ENCODE data around the gene ANGPT4.
"Not testable (repeated sequence)": the region's sequence is repeated elsewhere in the genome, so short reads cannot be mapped to it uniquely, and the experiment has no call there.

ANGPT4 gene

DNA sequence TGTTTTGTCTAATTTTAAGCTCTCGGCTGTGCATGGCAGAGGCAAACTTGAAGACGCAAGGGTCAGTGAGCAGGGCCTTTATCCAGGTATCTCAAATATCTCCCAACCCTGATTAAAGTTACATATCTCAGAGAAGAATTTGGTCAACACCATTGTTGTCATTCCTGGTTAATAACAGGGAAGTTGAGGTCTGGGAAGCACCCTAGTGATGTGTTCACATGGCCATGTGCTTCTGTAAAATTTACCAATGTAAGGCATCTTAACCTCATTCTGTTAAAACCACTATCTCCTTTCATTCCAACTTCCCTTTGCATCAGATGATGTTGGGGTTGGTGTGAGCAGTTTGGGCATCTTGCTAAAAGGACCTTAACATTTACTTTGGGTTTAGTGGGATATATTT is 86.6 kb downstream of the ANGPT4 start:
- no peak overlapping the region for H3K4me3 ChIP-seq (ENCODE audit: low read depth, low read length)
- DNase-seq (ENCODE audit: low read depth) = no peak
- TF ChIP-seq MAX (IDR thresholded peaks at IDR 0.05; ENCODE audit: low read depth, low read length) (no peak), POLR2A (IDR thresholded peaks at IDR 0.05; ENCODE audit: extremely low read depth, insufficient read length) (no peak), CTCF (IDR thresholded peaks at IDR 0.05; ENCODE audit: low read depth, low read length) (no peak), MYC (IDR thresholded peaks at IDR 0.05; ENCODE audit: low read depth, low read length) (no peak)

DNA sequence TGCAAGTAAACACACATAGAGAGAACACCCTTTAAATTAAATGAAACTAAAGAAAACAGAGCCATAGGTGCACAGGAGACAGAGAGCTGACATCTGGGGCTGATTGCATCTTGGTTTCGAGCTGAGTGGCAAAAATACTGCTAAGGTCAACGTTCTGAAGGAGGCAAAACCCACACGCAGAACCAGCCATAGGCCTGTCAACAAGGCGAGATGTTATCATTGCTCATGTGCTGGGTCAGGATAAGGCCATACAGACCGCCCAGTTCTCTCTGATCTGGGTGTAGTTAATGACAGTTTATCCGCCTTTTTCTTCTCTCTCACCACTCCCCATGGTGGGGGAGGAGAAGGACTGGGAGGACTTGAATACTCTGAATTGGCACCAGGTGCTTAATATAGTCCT is 87.1 kb downstream of the ANGPT4 start:
- H3K4me3 ChIP-seq (ENCODE audit: low read depth, low read length) = no peak overlapping the region
- no peak for TF ChIP-seq MYC (IDR thresholded peaks at IDR 0.05; ENCODE audit: low read depth, low read length)
- TF ChIP-seq MAX (IDR thresholded peaks at IDR 0.05; ENCODE audit: low read depth, low read length) = no peak
- no peak for TF ChIP-seq CTCF (IDR thresholded peaks at IDR 0.05; ENCODE audit: low read depth, low read length)
- TF ChIP-seq POLR2A (IDR thresholded peaks at IDR 0.05; ENCODE audit: extremely low read depth, insufficient read length) = no peak
- DNase-seq (ENCODE audit: low read depth) = no peak

DNA sequence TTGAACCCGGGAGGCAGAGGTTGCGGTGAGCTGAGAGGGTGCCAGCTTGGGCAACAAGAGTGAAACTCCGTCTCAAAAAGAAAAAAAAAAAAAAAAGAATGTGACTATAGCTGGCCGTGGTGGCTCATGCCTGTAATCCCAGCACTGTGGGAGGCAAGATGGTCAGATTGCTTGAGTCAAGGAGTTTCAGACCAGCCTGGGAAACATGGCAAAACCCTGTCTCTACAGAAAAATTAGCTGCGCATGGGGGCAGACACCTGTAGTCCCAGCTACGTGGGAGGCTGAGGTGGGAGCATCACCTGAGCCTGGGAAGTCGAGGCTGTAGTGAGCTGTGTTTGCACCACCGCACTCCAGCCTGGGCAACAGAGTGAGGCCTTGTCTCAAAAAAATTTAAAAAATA is 88.2 kb downstream of the ANGPT4 start:
- not testable (repeated sequence) for DNase-seq (ENCODE audit: low read depth); H3K4me3 ChIP-seq (ENCODE audit: low read depth, low read length)

DNA sequence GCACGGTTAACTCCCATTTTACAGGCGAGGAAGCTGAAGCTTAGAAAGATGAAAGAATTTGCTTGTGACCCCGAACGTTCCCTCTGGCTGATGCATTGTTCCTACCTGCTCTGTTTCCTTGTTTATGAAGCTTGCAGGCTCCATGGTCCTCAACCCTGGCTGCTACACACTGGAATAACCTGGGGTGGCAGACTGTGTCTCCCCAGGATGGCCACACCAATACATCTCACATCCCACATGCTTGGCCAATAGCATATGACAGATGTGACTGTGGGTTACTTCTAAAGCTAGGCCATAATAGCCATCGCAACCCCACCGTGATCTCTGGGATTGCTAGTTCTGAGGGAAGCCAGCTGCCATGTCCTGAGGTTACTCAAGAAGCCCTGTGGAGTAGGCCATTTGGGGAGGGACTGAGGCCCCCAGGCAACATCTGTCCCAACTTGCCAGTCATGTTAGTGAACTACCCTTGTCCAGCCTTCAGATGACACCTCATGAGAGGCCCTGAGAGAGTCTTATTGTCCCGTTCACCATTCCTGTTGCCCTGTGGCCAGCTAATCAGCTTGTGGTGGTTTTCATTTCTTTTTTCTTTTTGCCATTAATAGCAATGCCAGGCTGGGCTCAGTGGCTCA is 89.3 kb downstream of the ANGPT4 start:
- no peak for TF ChIP-seq POLR2A (IDR thresholded peaks at IDR 0.05; ENCODE audit: extremely low read depth, insufficient read length)
- no peak for TF ChIP-seq MYC (IDR thresholded peaks at IDR 0.05; ENCODE audit: low read depth, low read length)
- TF ChIP-seq CTCF (IDR thresholded peaks at IDR 0.05; ENCODE audit: low read depth, low read length) = no peak
- TF ChIP-seq MAX (IDR thresholded peaks at IDR 0.05; ENCODE audit: low read depth, low read length) = no peak
- H3K4me3 ChIP-seq (ENCODE audit: low read depth, low read length) = no peak overlapping the region
- DNase-seq (ENCODE audit: low read depth) = no peak

DNA sequence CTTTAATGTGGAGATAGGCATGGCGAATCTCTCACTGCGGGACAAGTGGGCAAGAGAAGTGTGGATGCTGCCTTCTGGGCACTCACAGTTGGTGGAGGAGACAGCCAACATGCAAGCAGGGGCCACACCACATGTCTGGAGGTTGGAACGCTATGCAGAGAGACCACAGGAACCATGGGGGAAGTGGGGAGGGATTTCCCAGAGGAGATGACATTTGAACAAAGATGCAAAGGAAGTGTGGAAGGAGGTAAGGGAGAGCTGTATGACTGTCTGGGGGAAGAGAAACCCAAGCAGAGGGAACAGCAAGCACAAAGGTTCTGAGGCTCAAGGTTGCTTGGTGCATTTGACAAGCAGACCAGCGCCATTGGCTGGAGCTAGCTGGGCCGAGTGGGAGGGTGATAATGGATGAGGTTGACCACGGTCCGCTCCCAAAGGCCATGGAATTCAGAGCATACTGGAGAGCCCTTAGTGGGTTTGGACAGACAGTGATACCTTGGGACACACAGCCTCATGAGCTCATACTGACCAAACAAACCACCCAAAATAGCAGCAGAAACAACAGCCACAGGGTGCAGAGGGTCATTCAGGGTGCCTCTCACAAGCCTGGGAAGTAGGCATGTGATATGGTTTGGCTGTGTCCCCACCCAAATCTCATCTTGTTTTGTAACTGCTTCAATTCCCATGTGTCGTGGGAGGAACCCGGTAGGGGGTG is 90.3 kb downstream of the ANGPT4 start:
- TF ChIP-seq POLR2A (IDR thresholded peaks at IDR 0.05; ENCODE audit: extremely low read depth, insufficient read length) (no peak), CTCF (IDR thresholded peaks at IDR 0.05; ENCODE audit: low read depth, low read length) (no peak), MAX (IDR thresholded peaks at IDR 0.05; ENCODE audit: low read depth, low read length) (no peak), MYC (IDR thresholded peaks at IDR 0.05; ENCODE audit: low read depth, low read length) (no peak)
- no peak for DNase-seq (ENCODE audit: low read depth)
- H3K4me3 ChIP-seq (ENCODE audit: low read depth, low read length) = no peak overlapping the region

DNA sequence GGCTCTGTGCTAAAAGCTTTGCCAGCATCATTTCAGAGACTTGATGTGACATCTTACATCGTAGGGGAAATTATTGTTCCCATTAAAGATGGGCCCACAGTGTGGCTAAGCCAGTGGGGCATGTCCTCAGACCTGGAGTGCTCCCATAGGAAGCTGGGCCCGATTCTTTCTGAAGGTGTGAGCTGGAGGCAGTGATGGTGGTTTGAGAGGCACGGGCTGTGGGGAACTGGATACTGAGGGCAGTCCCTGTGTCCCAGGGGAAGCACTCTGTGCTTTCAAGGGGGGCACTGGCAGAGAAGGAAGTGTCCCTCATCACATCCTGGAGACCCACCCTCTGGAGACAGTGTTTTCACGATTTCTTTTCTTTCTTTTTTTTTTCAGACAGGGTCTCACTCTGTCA is 91.2 kb downstream of the ANGPT4 start:
- no peak for TF ChIP-seq CTCF (IDR thresholded peaks at IDR 0.05; ENCODE audit: low read depth, low read length)
- TF ChIP-seq MAX (IDR thresholded peaks at IDR 0.05; ENCODE audit: low read depth, low read length) = no peak
- TF ChIP-seq MYC (IDR thresholded peaks at IDR 0.05; ENCODE audit: low read depth, low read length) = no peak
- TF ChIP-seq POLR2A (IDR thresholded peaks at IDR 0.05; ENCODE audit: extremely low read depth, insufficient read length) = no peak
- no peak overlapping the region for H3K4me3 ChIP-seq (ENCODE audit: low read depth, low read length)

More for the DNA sequence above, 91.2 kb downstream of the ANGPT4 start:
- DNase-seq (ENCODE audit: low read depth) = no peak
